Measurements from ENCODE around the gene KRTAP2-1.

GRCh38 chr17:41004397-41004796 is 42.7 kb downstream of the KRTAP2-1 start:
- TF ChIP-seq EZH2phosphoT487 (IDR thresholded peaks at IDR 0.05; ENCODE audit: unreplicated experiment) (no peak), POLR2AphosphoS5 (IDR thresholded peaks at IDR 0.05; ENCODE audit: low read depth) (no peak), EZH2 (IDR thresholded peaks at IDR 0.05; ENCODE audit: low read depth, unreplicated experiment) (no peak)
- TF ChIP-seq, protein P1, sequence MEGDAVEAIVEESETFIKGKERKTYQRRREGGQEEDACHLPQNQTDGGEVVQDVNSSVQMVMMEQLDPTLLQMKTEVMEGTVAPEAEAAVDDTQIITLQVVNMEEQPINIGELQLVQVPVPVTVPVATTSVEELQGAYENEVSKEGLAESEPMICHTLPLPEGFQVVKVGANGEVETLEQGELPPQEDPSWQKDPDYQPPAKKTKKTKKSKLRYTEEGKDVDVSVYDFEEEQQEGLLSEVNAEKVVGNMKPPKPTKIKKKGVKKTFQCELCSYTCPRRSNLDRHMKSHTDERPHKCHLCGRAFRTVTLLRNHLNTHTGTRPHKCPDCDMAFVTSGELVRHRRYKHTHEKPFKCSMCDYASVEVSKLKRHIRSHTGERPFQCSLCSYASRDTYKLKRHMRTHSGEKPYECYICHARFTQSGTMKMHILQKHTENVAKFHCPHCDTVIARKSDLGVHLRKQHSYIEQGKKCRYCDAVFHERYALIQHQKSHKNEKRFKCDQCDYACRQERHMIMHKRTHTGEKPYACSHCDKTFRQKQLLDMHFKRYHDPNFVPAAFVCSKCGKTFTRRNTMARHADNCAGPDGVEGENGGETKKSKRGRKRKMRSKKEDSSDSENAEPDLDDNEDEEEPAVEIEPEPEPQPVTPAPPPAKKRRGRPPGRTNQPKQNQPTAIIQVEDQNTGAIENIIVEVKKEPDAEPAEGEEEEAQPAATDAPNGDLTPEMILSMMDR (conservative IDR thresholded peaks at IDR 0.05; ENCODE audit: low read depth in 2 of 2): no peak

Data from GM23338 (cell line).